Measurements from ENCODE around the gene NOVA2. TPM values are rescaled to one million over a fixed set of nuclear protein-coding genes. Genes with fewer than 3 reads are reported as not detected.

The NOVA2 gene
- total RNA-seq, 1 experiment from 2014 or later: not detected

Other genes with a start within 250 kb of the NOVA2 start
- 15.1 and 29.5 TPM in 2 replicates for gene FBXO46, start 243.0 kb downstream of the NOVA2 start, total RNA-seq (2014; rRNA removed; shearing (Covaris generic))
- gene MEIOSIN, start 240.4 kb downstream of the NOVA2 start, total RNA-seq (2014; rRNA removed; shearing (Covaris generic)): not detected in 2 replicates
- gene SIX5, start 204.6 kb downstream of the NOVA2 start, total RNA-seq (2014; rRNA removed; shearing (Covaris generic)): 22.1 and 27.9 TPM in 2 replicates
- gene DMPK, start 191.4 kb downstream of the NOVA2 start, total RNA-seq (2014; rRNA removed; shearing (Covaris generic)): 22.4 and 37.5 TPM in 2 replicates
- 20.5 and 28.6 TPM in 2 replicates for gene DMWD, start 181.0 kb downstream of the NOVA2 start, total RNA-seq (2014; rRNA removed; shearing (Covaris generic))
- 0.12 TPM in 1 of 2 replicates, not detected in the other for gene RSPH6A, start 158.6 kb downstream of the NOVA2 start, total RNA-seq (2014; rRNA removed; shearing (Covaris generic))
- gene SYMPK, start 110.7 kb downstream of the NOVA2 start, total RNA-seq (2014; rRNA removed; shearing (Covaris generic)): 131 and 136 TPM in 2 replicates
- 4.5 and 5.5 TPM in 2 replicates for gene FOXA3, start 109.5 kb downstream of the NOVA2 start, total RNA-seq (2014; rRNA removed; shearing (Covaris generic))
- 38.3 and 43.4 TPM in 2 replicates for gene IRF2BP1, start 87.7 kb downstream of the NOVA2 start, total RNA-seq (2014; rRNA removed; shearing (Covaris generic))
- gene MYPOP, start 71.3 kb downstream of the NOVA2 start, total RNA-seq (2014; rRNA removed; shearing (Covaris generic)): 0.12 and 1.9 TPM in 2 replicates
- 0.07 TPM in 1 of 2 replicates, not detected in the other for gene NANOS2, start 59.1 kb downstream of the NOVA2 start, total RNA-seq (2014; rRNA removed; shearing (Covaris generic))
- gene CCDC61, start 21.6 kb upstream of the NOVA2 start, total RNA-seq (2014; rRNA removed; shearing (Covaris generic)): 6.6 and 9.5 TPM in 2 replicates
- gene PGLYRP1, start 49.2 kb upstream of the NOVA2 start, total RNA-seq (2014; rRNA removed; shearing (Covaris generic)): not detected in 2 replicates
- not detected in 2 replicates for gene IGFL4, start 67.1 kb upstream of the NOVA2 start, total RNA-seq (2014; rRNA removed; shearing (Covaris generic))
- gene IGFL3, start 150.8 kb upstream of the NOVA2 start, total RNA-seq (2014; rRNA removed; shearing (Covaris generic)): 0.49 and 0.75 TPM in 2 replicates
- 0.47 TPM in 1 of 2 replicates, not detected in the other for gene IGFL2, start 174.4 kb upstream of the NOVA2 start, total RNA-seq (2014; rRNA removed; shearing (Covaris generic))

Data from G401 (cell line).